CD14-positive monocyte (primary cell): ENCODE results near the gene ITPRIPL1. TPM values are rescaled to one million over a fixed set of nuclear protein-coding genes. Genes with fewer than 3 reads are reported as not detected.
A peak's percentile ranks its signal among the peaks of the same experiment; 100 is the strongest.

Source experiments
- DNase-seq, 3 donors: peaks; one replicate each; pipeline ENCODE4 v3.0.0-alpha.2; 2011 to 2022
- H2AFZ ChIP-seq: 2 replicates; pipeline ENCODE4 v1.6.0; 2012; ENCODE audit warnings: mild to moderate bottlenecking, low read depth, low read length, inconsistent platforms; ENCODE audit not compliant: insufficient read depth, poor library complexity, severe bottlenecking
- H3K27ac ChIP-seq, 2 donors: 1 replicate in 1 of 2; 2 replicates in 1 of 2; pipeline ENCODE4 v1.5.1; 2012 to 2013; ENCODE audit warnings: low read length in 2 of 2, control low read depth in 1 of 2, inconsistent platforms in 1 of 2, low read depth in 1 of 2, mild to moderate bottlenecking in 1 of 2
- H3K27me3 ChIP-seq, 2 donors: one replicate each; pipeline versions ENCODE4 v1.6.0 to v1.6.1; 2011 to 2013; ENCODE audit warnings: low read length in 2 of 2; ENCODE audit not compliant: control insufficient read depth in 2 of 2, insufficient read depth in 2 of 2
- H3K36me3 ChIP-seq, 2 donors: replicated peaks in 1 of 2; 1 replicate in 1 of 2; 2 replicates in 1 of 2; pipeline versions ENCODE4 v1.5.1 to v1.6.1; 2012 to 2013; ENCODE audit warnings: low read length in 2 of 2, control low read depth in 1 of 2, inconsistent platforms in 1 of 2, mild to moderate bottlenecking in 1 of 2; ENCODE audit not compliant: insufficient read depth in 2 of 2, control insufficient read depth in 1 of 2
- H3K4me1 ChIP-seq, 2 donors: 1 replicate in 1 of 2; 2 replicates in 1 of 2; pipeline versions ENCODE4 v1.5.1 to v1.6.1; 2012 to 2013; ENCODE audit warnings: low read length in 2 of 2, control low read depth in 1 of 2, inconsistent platforms in 1 of 2, mild to moderate bottlenecking in 1 of 2, moderate library complexity in 1 of 2; ENCODE audit not compliant: insufficient read depth in 2 of 2, control insufficient read depth in 1 of 2
- H3K4me2 ChIP-seq: replicated peaks from 2 replicates; pipeline ENCODE3; 2012; ENCODE audit warnings: low read length, moderate library complexity, mild to moderate bottlenecking; ENCODE audit not compliant: poor library complexity, severe bottlenecking; ENCODE audit errors: extremely low read depth
- H3K4me3 ChIP-seq, 3 experiments: fragments of 200-600 bp in 1 of 3; sonication (generic) in 1 of 3; replicated peaks in 1 of 3; 1 replicate in 2 of 3; 2 replicates in 1 of 3; pipeline ENCODE4 v1.5.1; 2011 to 2013; ENCODE audit warnings: low read length in 3 of 3, mild to moderate bottlenecking in 3 of 3, control low read depth in 2 of 3, low read depth in 2 of 3, inconsistent platforms in 1 of 3, moderate library complexity in 1 of 3
- H3K79me2 ChIP-seq: 2 replicates; pipeline ENCODE4 v1.6.0; 2012; ENCODE audit warnings: mild to moderate bottlenecking, control low read depth, inconsistent platforms, low read length, moderate library complexity; ENCODE audit not compliant: insufficient read depth
- H3K9ac ChIP-seq: 2 replicates; pipeline ENCODE4 v1.6.0; 2017; ENCODE audit warnings: low read length, mild to moderate bottlenecking; ENCODE audit not compliant: insufficient read depth, poor library complexity, severe bottlenecking
- H3K9me3 ChIP-seq, 2 donors: replicated peaks in 1 of 2; 1 replicate in 1 of 2; 2 replicates in 1 of 2; pipeline versions ENCODE4 v1.5.1 to v1.6.1; 2012 to 2013; ENCODE audit warnings: low read length in 2 of 2, control low read depth in 1 of 2; ENCODE audit not compliant: control insufficient read depth in 1 of 2, insufficient read depth in 1 of 2
- H4K20me1 ChIP-seq: 2 replicates; pipeline ENCODE4 v1.6.0; 2012; ENCODE audit warnings: mild to moderate bottlenecking, low read length, control low read depth, moderate library complexity; ENCODE audit not compliant: insufficient read depth
- H3K27ac Mint-ChIP-seq, 7 donors: one replicate each; pipeline ENCODE4 v1.8.0; 2020; ENCODE audit warnings: mild to moderate bottlenecking in 7 of 7, mixed read lengths in 7 of 7, moderate library complexity in 6 of 7, inconsistent platforms in 2 of 7
- H3K27me3 Mint-ChIP-seq, 3 donors: one replicate each; pipeline ENCODE4 v1.8.0; 2021 to 2022; ENCODE audit warnings: low read depth in 3 of 3, mild to moderate bottlenecking in 3 of 3, mixed read lengths in 3 of 3, moderate library complexity in 3 of 3, inconsistent platforms in 1 of 3
- H3K36me3 Mint-ChIP-seq, 2 donors: one replicate each; pipeline ENCODE4 v1.8.0; 2020; ENCODE audit warnings: mixed read lengths in 2 of 2, inconsistent platforms in 1 of 2, mild to moderate bottlenecking in 1 of 2
- H3K4me1 Mint-ChIP-seq: one replicate; pipeline ENCODE4 v1.8.0; 2020; ENCODE audit warnings: mild to moderate bottlenecking, mixed read lengths
- H3K4me3 Mint-ChIP-seq, 2 donors: one replicate each; pipeline ENCODE4 v1.8.0; 2020; ENCODE audit warnings: mild to moderate bottlenecking in 2 of 2, mixed read lengths in 2 of 2, moderate library complexity in 1 of 2
- H3K9me3 Mint-ChIP-seq, 7 donors: one replicate each; pipeline ENCODE4 v1.8.0; 2020 to 2022; ENCODE audit warnings: mixed read lengths in 7 of 7, mild to moderate bottlenecking in 6 of 7, moderate library complexity in 6 of 7, inconsistent platforms in 2 of 7
- CTCF ChIP-seq: fragments of 200-600 bp; IDR thresholded peaks from one replicate; pipeline ENCODE4 v1.8.0; 2022; ENCODE audit warnings: antibody characterized with exemption, mild to moderate bottlenecking
- WGBS: methylation state at CpG from one replicate; pipeline ENCODE4 v1.1.5; 2013; ENCODE audit warnings: missing lambda C conversion rate; ENCODE audit not compliant: insufficient coverage; 5-methylcytosine and 5-hydroxymethylcytosine counted together
- intact Hi-C, 2 donors: fragments of 100-400 bp; cut with micrococcal nuclease; formaldehyde crosslinking; loops; one replicate each; pipeline versions ENCODE4 v1.15.0 to v1.15.1; 2023
- polyA plus RNA-seq, 3 donors: library from polyadenylated mRNA; depleted of rRNA in 1 of 3; unstranded in 2 of 3; stranded (reverse) in 1 of 3; fragments of 300-500 nt in 2 of 3; fragments of >200 nt in 1 of 3; fragmentation: Illumina TruSeq in 2 of 3; gene quantifications; 1 replicate in 2 of 3; 2 replicates in 1 of 3; pipeline ENCODE4 v1.2.3, GENCODE V29; 2012 to 2021

Gene ITPRIPL1
- polyA plus RNA-seq, 3 donors: 0.18 to 0.50 (median 0.39) TPM

- DNase-seq: no peak
- intact Hi-C loops: no loop called here
- no peaks in the 10 kb centered on the region for H3K9me3 ChIP-seq
- H3K4me1 ChIP-seq: no peaks in the 10 kb centered on the region
- no CpG with 5 or more reads among the region's 1 CpG for WGBS
- H3K4me3 Mint-ChIP-seq: no peak overlapping the region
- H3K4me2 ChIP-seq: no peak overlapping the region
- H3K4me3 ChIP-seq: no peak overlapping the region
- TF ChIP-seq CTCF: no peak
- peak overlapping the region in 1 of 2 donors; percentile 12 for H3K27ac ChIP-seq
- H3K27me3 ChIP-seq: no peaks in the 10 kb centered on the region
- H3K9me3 Mint-ChIP-seq: no peaks in the 10 kb centered on the region
- H3K36me3 Mint-ChIP-seq: peaks cover 61 to 93% of the 10 kb centered on the region in 2 donors
- H3K79me2 ChIP-seq: no peaks in the 10 kb centered on the region
- no peaks in the 10 kb centered on the region for H3K27me3 Mint-ChIP-seq
- H3K27ac Mint-ChIP-seq: peak overlapping the region in 4 of 7 donors; percentile 4 to 74 (median 31)
- no peak overlapping the region for H3K9ac ChIP-seq
- no peaks in the 10 kb centered on the region for H3K4me1 Mint-ChIP-seq
- no peak overlapping the region for H2AFZ ChIP-seq
- H4K20me1 ChIP-seq: no peaks in the 10 kb centered on the region
- H3K36me3 ChIP-seq: peaks cover 71 to 97% of the 10 kb centered on the region in 2 donors
These were observed 34.7 kb downstream of the ITPRIPL1 start for GRCh38 chr2:96359866-96360265.

GRCh38 chr2:96361751-96362150, 36.6 kb downstream of the ITPRIPL1 start:
- no CpG with 5 or more reads among the region's 2 CpGs for WGBS
- Histone ChIP-seq H2AFZ (no peak overlapping the region), H3K4me2 (no peak overlapping the region), H3K27me3 (no peaks in the 10 kb centered on the region), H3K4me3 (no peak overlapping the region), H3K9me3 (no peaks in the 10 kb centered on the region), H3K4me1 (no peaks in the 10 kb centered on the region), H3K9ac (no peak overlapping the region), H3K27ac (no peak overlapping the region), H3K36me3 (peaks cover 66 to 97% of the 10 kb centered on the region in 2 donors), H4K20me1 (no peaks in the 10 kb centered on the region), H3K79me2 (no peaks in the 10 kb centered on the region)
- H3K4me1 Mint-ChIP-seq: no peaks in the 10 kb centered on the region
- H3K4me3 Mint-ChIP-seq: no peak overlapping the region
- H3K27me3 Mint-ChIP-seq: no peaks in the 10 kb centered on the region
- H3K27ac Mint-ChIP-seq: no peak overlapping the region
- no peak for DNase-seq
- TF ChIP-seq CTCF: no peak
- H3K9me3 Mint-ChIP-seq: no peaks in the 10 kb centered on the region
- peaks cover 67 to 94% of the 10 kb centered on the region in 2 donors for H3K36me3 Mint-ChIP-seq
- intact Hi-C loops: no loop called here
